Activated CD4-positive, alpha-beta T cell treated with anti-CD3 and anti-CD28 coated beads for 48 hours (primary cell): Measurements from ENCODE around the gene GIT1.

ENCODE experiments used
- DNase-seq: peaks from one replicate; pipeline ENCODE4 v3.0.0-alpha.2; 2020

Gene GIT1

GRCh38 chr17:29592850-29593551, 3.6 kb upstream of the GIT1 start, which contains the start of gene ANKRD13B:
ANKRD13B (plus strand) TSS chr17:29593132; CDS start chr17:29593622, 490 bp downstream.
- DNase-seq: peak; percentile 68

- DNase-seq: peak; percentile 90
Observed at GRCh38 chr17:29591737-29592608, 2.5 kb upstream of the GIT1 start.

- DNase-seq: peak; percentile 75
Observed at GRCh38 chr17:29591146-29591736, 1.8 kb upstream of the GIT1 start.

- peak; percentile 45 for DNase-seq
Observed at GRCh38 chr17:29590411-29591145, 1.1 kb upstream of the GIT1 start.

- DNase-seq: peak; percentile 61
Observed at GRCh38 chr17:29588562-29589411, 661 bp downstream of the GIT1 start.

GRCh38 chr17:29588017-29588561, 1.4 kb downstream of the GIT1 start:
- DNase-seq: no peak

- no peak for DNase-seq
Observed at GRCh38 chr17:29587591-29587990, 1.9 kb downstream of the GIT1 start.

- no peak for DNase-seq
Observed at GRCh38 chr17:29586676-29587469, 2.6 kb downstream of the GIT1 start.

- no peak for DNase-seq
Observed at GRCh38 chr17:29585080-29585751, 4.2 kb downstream of the GIT1 start.

- DNase-seq: no peak
Observed at GRCh38 chr17:29584452-29585079, 4.9 kb downstream of the GIT1 start.

- no peak for DNase-seq
Observed at GRCh38 chr17:29583324-29584248, 5.9 kb downstream of the GIT1 start.

- DNase-seq: no peak
Observed at GRCh38 chr17:29582772-29583171, 6.7 kb downstream of the GIT1 start.

- no peak for DNase-seq
Observed at GRCh38 chr17:29582254-29582765, 7.1 kb downstream of the GIT1 start.

GRCh38 chr17:29581583-29582253, 7.7 kb downstream of the GIT1 start:
- no peak for DNase-seq

- peak; percentile 93 for DNase-seq
Observed at GRCh38 chr17:29579866-29580771, 9.3 kb downstream of the GIT1 start.
